Ovary (tissue), 9 donors: Measurements from ENCODE around the gene MEI1. TPM values are rescaled to one million over a fixed set of nuclear protein-coding genes. Genes with fewer than 3 reads are reported as not detected.

Experiments
- DNase-seq, 5 donors: peaks; one replicate each; pipeline ENCODE4 v3.0.0-alpha.2; 2019 to 2020
- H3K27ac ChIP-seq, 2 donors: fragments of 200-600 bp; one replicate each; pipeline versions ENCODE4 v1.5.1 to v1.8.0; 2019 to 2022
- H3K27me3 ChIP-seq: fragments of 200-600 bp; one replicate; pipeline ENCODE4 v1.8.0; 2022
- H3K36me3 ChIP-seq: fragments of 200-600 bp; sonication (generic); one replicate; pipeline ENCODE4 v1.5.1; 2019
- H3K4me1 ChIP-seq: one replicate; pipeline ENCODE4 v1.8.1; 2013; ENCODE audit warnings: mild to moderate bottlenecking, moderate library complexity; ENCODE audit not compliant: insufficient read depth
- H3K4me3 ChIP-seq: fragments of 200-600 bp; sonication (generic); one replicate; pipeline ENCODE4 v1.5.1; 2017
- H3K9me3 ChIP-seq, 2 donors: fragments of 200-600 bp in 1 of 2; sonication (generic) in 1 of 2; one replicate each; pipeline versions ENCODE4 v1.5.1 to v1.8.1; 2013 to 2019; ENCODE audit warnings: mild to moderate bottlenecking in 1 of 2, moderate library complexity in 1 of 2
- CTCF ChIP-seq, 3 donors: fragments of 450-650 bp in 2 of 3; fragments of 200-600 bp in 1 of 3; IDR thresholded peaks; one replicate each; pipeline versions ENCODE4 v1.5.1 to v1.8.0; 2016 to 2022; ENCODE audit warnings: antibody characterized with exemption in 3 of 3, mild to moderate bottlenecking in 1 of 3
- EP300 ChIP-seq: sonication (generic); formaldehyde crosslinking; IDR thresholded peaks from one replicate; pipeline ENCODE4 v1.6.1; 2017; ENCODE audit warnings: antibody characterized with exemption
- POLR2A ChIP-seq: fragments of 450-650 bp; IDR thresholded peaks from one replicate; pipeline ENCODE4 v1.6.1; 2017; ENCODE audit warnings: antibody characterized with exemption, mild to moderate bottlenecking, moderate library complexity
- WGBS, 3 donors: extraction: QIAGEN DNeasy Blood & Tissue Kit in 1 of 3; methylation state at CpG; one replicate each; pipeline versions ENCODE4 v1.1.5 to v1.1.7; 2013 to 2017; 5-methylcytosine and 5-hydroxymethylcytosine counted together
- intact Hi-C, 4 donors: fragments of 100-400 bp; cut with DNase I; formaldehyde crosslinking; loops; one replicate each; pipeline versions ENCODE4 v1.11.0 to v1.15.1; 2022 to 2023
- polyA plus RNA-seq, 2 donors: library from polyadenylated mRNA; stranded (reverse); fragments of 200-250 nt in 1 of 2; fragments of 350-450 nt in 1 of 2; fragmentation: Illumina TruSeq in 1 of 2; extraction: RNeasy Lipid Tissue Mini Kit (QIAGEN cat#74804) in 1 of 2; gene quantifications; one replicate each; pipeline ENCODE4 v1.2.3, GENCODE V29; 2013 to 2014
- total RNA-seq, 7 donors: library from RNA; depleted of rRNA in 2 of 7; stranded (reverse); fragments of >200 nt in 2 of 7; fragmentation: NEBNext Ultra II Directional in 3 of 7; extraction: Animal tissue kit (Norgen Biotek cat#: 25700) in 3 of 7; gene quantifications; one replicate each; pipeline versions ENCODE4 v1.1.0 to v1.2.4, GENCODE V29; 2016 to 2023
- donor health status: DM: no; HTN: no; CAD: no; lungs with moderate emphysema.
- donor health status: DM: no; HTN: no; CAD: no.
- donor health status: Bipolar disorder and iron deficiency.
- donor health status: DM: yes; HTN: yes; CAD: no.
- donor health status: DM: no; HTN: no; CAD: no.
- donor health status: DM: yes; HTN: yes; CAD: no.

Gene MEI1
- total and polyA plus RNA-seq, 9 donors: 0.25 to 2.6 (median 1.1) TPM

- TF ChIP-seq EP300: no peak
- TF ChIP-seq CTCF (IDR thresholded peaks at IDR 0.05): no peak
- TF ChIP-seq POLR2A: no peak
- Histone ChIP-seq H3K27me3 (no peaks in the 10 kb centered on the region), H3K4me1 (peaks cover 5% of the 10 kb centered on the region), H3K36me3 (no peaks in the 10 kb centered on the region), H3K4me3 (no peak overlapping the region), H3K27ac (no peak overlapping the region), H3K9me3 (no peaks in the 10 kb centered on the region)
- 32 to 36% (median 32%) methylated on average over 3 of the region's 3 CpGs for WGBS, 3 donors
- intact Hi-C loops: no loop called here
- DNase-seq: no peak
These were observed 141.9 kb downstream of the MEI1 start for GRCh38 chr22:41841085-41841712.

DNA sequence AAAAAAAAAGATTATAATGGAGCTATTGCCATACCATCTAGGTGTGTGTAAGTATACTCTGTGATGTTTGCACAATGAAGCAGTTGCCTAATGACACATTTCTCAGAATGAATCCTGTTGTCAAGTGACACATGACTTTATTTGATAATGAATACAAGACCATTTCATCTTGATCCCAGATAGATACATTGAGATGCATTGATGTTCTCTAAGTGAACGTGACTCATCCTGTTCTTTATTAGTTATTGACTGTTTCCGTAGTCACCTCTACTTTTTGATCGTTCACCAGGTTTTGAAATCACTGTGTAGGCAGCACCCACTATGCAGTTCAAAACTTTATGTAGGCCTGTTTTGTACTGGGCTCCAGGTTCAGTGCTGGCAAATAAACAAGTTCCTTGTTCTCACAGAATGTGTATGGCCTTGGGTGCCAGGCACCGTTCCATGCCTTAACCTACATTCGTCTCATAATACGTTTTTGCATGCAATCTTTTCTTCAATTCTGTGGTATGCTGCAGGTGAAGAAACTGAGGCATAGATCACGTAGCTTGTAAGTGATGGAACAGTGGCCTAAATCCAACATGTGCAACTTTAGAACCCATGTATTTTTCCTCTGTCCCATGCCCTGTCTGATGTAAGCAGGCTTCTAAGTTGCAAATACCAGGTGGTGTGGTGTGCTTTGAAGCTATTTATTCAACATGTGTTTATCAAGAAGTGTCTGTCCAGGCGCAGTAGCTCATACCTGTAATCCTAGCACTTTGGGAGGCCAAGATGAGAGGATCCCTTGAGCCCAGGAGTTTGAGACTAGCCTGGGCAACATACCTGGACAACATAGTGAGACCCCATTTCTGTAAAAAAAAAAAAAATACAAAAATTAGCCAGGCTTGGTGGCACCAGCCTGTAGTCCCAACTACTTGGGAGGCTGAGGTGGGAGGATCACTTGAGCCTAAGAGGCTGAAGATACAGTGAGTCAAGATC, 144.0 kb downstream of the MEI1 start:
- TF ChIP-seq CTCF (IDR thresholded peaks at IDR 0.05) (no peak), EP300 (no peak), POLR2A (no peak)
- Histone ChIP-seq H3K4me1 (peaks cover 5% of the 10 kb centered on the region), H3K9me3 (no peaks in the 10 kb centered on the region), H3K4me3 (no peak overlapping the region), H3K36me3 (no peaks in the 10 kb centered on the region), H3K27me3 (no peaks in the 10 kb centered on the region), H3K27ac (no peak overlapping the region)
- 89 to 95% (median 93%) methylated on average over 8 of the region's 8 CpGs for whole genome bisulfite sequencing, 3 donors
- no peak for DNase-seq
- intact Hi-C loops: no loop called here

DNA sequence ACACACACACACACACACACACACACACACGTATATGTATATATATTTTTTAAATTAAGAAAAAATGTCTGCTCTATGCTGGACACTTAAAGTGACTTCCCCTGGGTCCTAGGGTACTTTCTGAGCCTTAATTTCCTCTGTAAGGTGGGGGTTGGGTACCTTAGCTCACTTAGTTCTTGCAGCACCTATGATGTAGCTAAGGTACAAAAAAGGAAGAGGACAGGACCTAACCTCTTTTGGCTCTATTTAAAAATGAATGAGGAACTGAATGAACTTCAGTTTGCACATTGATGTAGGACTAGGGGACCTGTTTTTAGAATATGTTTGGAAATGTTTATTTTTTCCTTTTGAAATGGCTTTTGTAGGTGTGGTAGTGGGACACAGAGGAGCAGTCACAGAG, 144.7 kb downstream of the MEI1 start:
- WGBS, 3 donors: 58 to 80% (median 67%) methylated on average over 1 of the region's 1 CpG
- Histone ChIP-seq H3K4me3 (no peak overlapping the region), H3K9me3 (no peaks in the 10 kb centered on the region), H3K4me1 (peaks cover 4% of the 10 kb centered on the region), H3K27me3 (no peaks in the 10 kb centered on the region), H3K27ac (no peak overlapping the region), H3K36me3 (no peaks in the 10 kb centered on the region)
- intact Hi-C loops: no loop called here
- DNase-seq: no peak
- TF ChIP-seq EP300 (no peak), CTCF (IDR thresholded peaks at IDR 0.05) (no peak), POLR2A (no peak)

- DNase-seq: no peak
- Histone ChIP-seq H3K4me3 (no peak overlapping the region), H3K4me1 (peaks cover 4% of the 10 kb centered on the region), H3K9me3 (no peaks in the 10 kb centered on the region), H3K27me3 (no peaks in the 10 kb centered on the region), H3K27ac (no peak overlapping the region), H3K36me3 (no peaks in the 10 kb centered on the region)
- TF ChIP-seq POLR2A (no peak), CTCF (IDR thresholded peaks at IDR 0.05) (no peak), EP300 (no peak)
- intact Hi-C loops: no loop called here
- WGBS, 3 donors: 57 to 71% (median 70%) methylated on average over 3 of the region's 3 CpGs
These were observed 145.2 kb downstream of the MEI1 start for GRCh38 chr22:41844513-41844912.
